Subcutaneous adipose tissue (tissue), 4 donors: Measurements from ENCODE around the gene CPXM2. TPM values are rescaled to one million over a fixed set of nuclear protein-coding genes. Genes with fewer than 3 reads are reported as not detected.

Source experiments
- CTCF ChIP-seq: fragments of 450-650 bp; IDR thresholded peaks from one replicate; pipeline ENCODE4 v1.5.1; 2016; ENCODE audit warnings: low read depth, mild to moderate bottlenecking, control low read depth, antibody characterized with exemption, moderate library complexity
- total RNA-seq, 4 donors: library from RNA; depleted of rRNA; stranded (reverse); fragments of >200 nt; gene quantifications; one replicate each; pipeline ENCODE4 v1.1.0, GENCODE V29; 2016

CPXM2 gene
- total RNA-seq, 4 donors from 2014 or later = 4.4 to 11.7 (median 6.7) TPM

- no peak for TF ChIP-seq CTCF
Measured at GRCh38 chr10:123759501-123760031, 132.0 kb downstream of the CPXM2 start.

GRCh38 chr10:123759041-123759440 lies 132.6 kb downstream of the CPXM2 start:
- TF ChIP-seq CTCF = no peak

GRCh38 chr10:123757853-123758252 lies 133.8 kb downstream of the CPXM2 start:
- TF ChIP-seq CTCF = no peak

- TF ChIP-seq CTCF = no peak
Measured at GRCh38 chr10:123755061-123755460, 136.5 kb downstream of the CPXM2 start.

GRCh38 chr10:123754123-123754522 lies 137.5 kb downstream of the CPXM2 start:
- no peak for TF ChIP-seq CTCF

GRCh38 chr10:123751342-123752134 lies 140.1 kb downstream of the CPXM2 start:
- TF ChIP-seq CTCF = no peak

- TF ChIP-seq CTCF = no peak
Measured at GRCh38 chr10:123750901-123751300, 140.7 kb downstream of the CPXM2 start.
